Measurements from ENCODE around the gene MYL2.

The MYL2 gene

GRCh38 chr12:110933326-110933974 lies 13.1 kb upstream of the MYL2 start:
- TF ChIP-seq REST (IDR thresholded peaks at IDR 0.05; ENCODE audit: insufficient read depth in 1 of 2, low read depth in 2 of 2, low read length in 2 of 2) (no peak), POLR2AphosphoS5 (IDR thresholded peaks at IDR 0.05; ENCODE audit: low read depth, low read length) (no peak), SIN3A (IDR thresholded peaks at IDR 0.05; ENCODE audit: borderline replicate concordance, insufficient read depth, low read length) (no peak)

DNA sequence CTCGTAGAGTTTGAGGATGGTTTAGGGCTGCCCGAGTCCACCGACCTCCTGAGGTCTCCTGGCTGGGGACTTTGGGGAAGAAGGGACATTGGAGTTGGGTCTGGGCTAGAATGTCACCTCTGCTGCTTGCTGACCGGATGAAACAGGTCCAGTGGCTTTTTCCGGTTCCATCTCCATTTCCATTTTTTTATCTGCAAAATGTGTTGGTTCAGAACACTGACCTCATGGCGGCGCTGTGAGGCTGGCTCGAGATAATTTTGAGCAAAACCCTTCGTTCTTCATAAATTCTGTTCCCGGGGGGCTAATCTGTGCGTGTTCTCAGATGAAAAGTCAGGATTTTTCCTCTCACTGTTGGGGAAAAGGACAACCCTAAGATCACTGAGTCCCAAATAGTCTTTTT lies 11.7 kb upstream of the MYL2 start:
- TF ChIP-seq POLR2AphosphoS5 (IDR thresholded peaks at IDR 0.05; ENCODE audit: low read depth, low read length) = no peak
- TF ChIP-seq TAF1 (IDR thresholded peaks at IDR 0.05; ENCODE audit: borderline replicate concordance, insufficient read depth, low read length) = no peak
- TF ChIP-seq REST (IDR thresholded peaks at IDR 0.05; ENCODE audit: insufficient read depth in 1 of 2, low read depth in 2 of 2, low read length in 2 of 2) = no peak
- TF ChIP-seq SIN3A (IDR thresholded peaks at IDR 0.05; ENCODE audit: borderline replicate concordance, insufficient read depth, low read length) = no peak
- TF ChIP-seq FOXP2 (optimal IDR thresholded peaks at IDR 0.05; ENCODE audit: borderline replicate concordance, extremely low read depth, extremely low read length, insufficient read depth) = no peak

DNA sequence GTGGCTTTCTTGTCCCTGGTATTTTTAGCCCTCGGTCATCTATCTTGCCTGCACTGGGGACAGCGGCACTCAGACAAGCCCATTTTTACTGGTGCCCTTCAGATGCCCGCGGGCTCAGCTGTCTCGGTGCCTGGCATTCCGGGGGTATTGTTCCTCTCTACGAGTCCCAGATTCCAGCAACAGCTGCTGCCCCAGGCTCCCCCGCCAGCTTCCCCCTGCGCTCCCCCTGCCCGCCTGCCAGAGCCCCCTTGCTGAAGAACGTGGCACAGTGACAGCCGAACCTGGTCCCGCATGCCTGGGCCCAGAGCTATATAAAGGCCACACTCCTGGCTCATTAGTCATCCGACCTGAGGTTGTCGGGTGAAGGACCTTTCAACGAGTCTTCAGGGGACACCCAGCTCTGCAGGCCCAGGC lies 10.9 kb upstream of the MYL2 start:
- TF ChIP-seq REST (IDR thresholded peaks at IDR 0.05; ENCODE audit: insufficient read depth in 1 of 2, low read depth in 2 of 2, low read length in 2 of 2) = no peak
- TF ChIP-seq POLR2AphosphoS5 (IDR thresholded peaks at IDR 0.05; ENCODE audit: low read depth, low read length) = no peak
- no peak for TF ChIP-seq TAF1 (IDR thresholded peaks at IDR 0.05; ENCODE audit: borderline replicate concordance, insufficient read depth, low read length)
- TF ChIP-seq SIN3A (IDR thresholded peaks at IDR 0.05; ENCODE audit: borderline replicate concordance, insufficient read depth, low read length) = no peak
- TF ChIP-seq FOXP2 (optimal IDR thresholded peaks at IDR 0.05; ENCODE audit: borderline replicate concordance, extremely low read depth, extremely low read length, insufficient read depth) = no peak

DNA sequence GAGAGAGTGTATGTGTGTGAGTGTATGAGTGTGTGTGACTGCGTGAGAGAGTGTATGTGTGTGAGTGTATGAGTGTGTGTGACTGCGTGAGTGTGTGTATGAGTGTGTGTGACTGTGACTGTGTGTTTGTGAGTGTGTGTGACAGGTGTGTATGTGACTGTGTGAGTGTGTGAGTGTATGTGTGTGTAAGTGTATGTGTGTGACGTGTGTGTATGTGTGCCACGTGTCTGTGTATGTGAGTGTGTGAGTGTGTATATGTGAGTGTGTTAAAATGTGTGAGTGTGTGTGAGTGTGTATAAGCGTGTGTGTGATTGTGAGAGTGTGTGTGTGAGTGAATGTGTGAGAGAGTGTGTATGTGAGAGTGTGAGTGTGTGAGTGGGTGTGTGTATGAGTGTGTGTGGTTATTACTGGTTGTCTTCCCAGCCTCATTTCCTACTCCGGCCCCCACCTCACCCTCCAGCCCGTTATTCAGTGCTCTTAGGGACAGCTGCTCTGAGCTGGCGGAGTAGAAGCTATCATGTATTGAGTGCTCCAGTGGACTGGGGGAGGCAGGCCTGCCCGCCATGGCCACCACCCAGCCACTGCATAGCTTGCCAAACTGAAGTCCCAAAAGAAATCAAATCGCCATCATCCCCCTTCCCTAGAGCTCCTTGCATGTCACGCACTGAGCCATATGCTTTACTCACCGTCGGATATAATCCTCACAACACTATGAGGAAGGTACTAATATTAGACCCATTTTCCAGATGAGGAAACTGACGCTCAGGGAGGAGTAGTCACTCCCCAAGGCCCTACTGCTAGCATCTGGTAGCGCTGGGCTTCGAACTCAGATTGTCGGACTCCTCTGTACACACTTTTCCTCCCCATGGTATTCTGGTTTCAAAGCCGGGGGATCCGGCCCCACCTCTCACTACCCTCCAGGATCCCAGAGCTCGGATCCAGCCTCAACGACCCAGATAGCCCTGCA lies 10.3 kb upstream of the MYL2 start:
- TF ChIP-seq FOXP2 (optimal IDR thresholded peaks at IDR 0.05; ENCODE audit: borderline replicate concordance, extremely low read depth, extremely low read length, insufficient read depth) (no peak), POLR2AphosphoS5 (IDR thresholded peaks at IDR 0.05; ENCODE audit: low read depth, low read length) (no peak), TAF1 (IDR thresholded peaks at IDR 0.05; ENCODE audit: borderline replicate concordance, insufficient read depth, low read length) (no peak), SIN3A (IDR thresholded peaks at IDR 0.05; ENCODE audit: borderline replicate concordance, insufficient read depth, low read length) (no peak), REST (IDR thresholded peaks at IDR 0.05; ENCODE audit: insufficient read depth in 1 of 2, low read depth in 2 of 2, low read length in 2 of 2) (no peak)

Data from PFSK-1 (cell line).